Gastroesophageal sphincter (tissue), 3 donors: ENCODE measurements around the gene SLC25A34.

ENCODE experiments used
- EP300 ChIP-seq: sonication (generic); formaldehyde crosslinking; IDR thresholded peaks from one replicate; pipeline ENCODE4 v1.6.1; 2017; ENCODE audit warnings: antibody characterized with exemption, mild to moderate bottlenecking
- TF ChIP-seq, protein P1 (sequence below), 4 experiments: fragments of 200-600 bp in 2 of 4; fragments of 450-650 bp in 2 of 4; sonication (generic) in 1 of 4; IDR thresholded peaks; one replicate each; pipeline ENCODE4 v1.5.1; 2017 to 2019; ENCODE audit warnings: antibody characterized with exemption in 4 of 4, mild to moderate bottlenecking in 2 of 4, moderate library complexity in 2 of 4

DNA sequence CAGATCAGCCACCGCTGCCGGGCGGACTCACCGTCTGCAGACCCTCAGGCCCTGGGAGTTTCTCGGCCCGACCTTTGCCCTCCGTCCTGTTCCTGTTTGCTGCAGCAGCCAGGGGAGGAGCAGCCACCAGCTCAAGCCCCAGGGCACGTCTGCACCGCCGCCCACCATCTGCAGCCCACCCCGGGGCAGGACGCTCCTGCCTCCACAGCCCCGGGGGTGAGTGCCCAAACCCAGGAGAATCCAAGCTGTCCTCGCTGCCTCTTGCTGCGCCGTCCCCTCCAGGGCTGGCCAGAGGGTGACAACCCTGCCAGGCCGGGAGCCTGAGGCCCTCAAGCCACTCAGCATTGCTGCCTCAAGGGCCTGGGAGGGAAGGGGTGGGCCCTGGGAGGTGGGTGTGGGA is 1.2 kb upstream of the SLC25A34 start:
- TF ChIP-seq EP300: no peak
- TF ChIP-seq, protein P1, sequence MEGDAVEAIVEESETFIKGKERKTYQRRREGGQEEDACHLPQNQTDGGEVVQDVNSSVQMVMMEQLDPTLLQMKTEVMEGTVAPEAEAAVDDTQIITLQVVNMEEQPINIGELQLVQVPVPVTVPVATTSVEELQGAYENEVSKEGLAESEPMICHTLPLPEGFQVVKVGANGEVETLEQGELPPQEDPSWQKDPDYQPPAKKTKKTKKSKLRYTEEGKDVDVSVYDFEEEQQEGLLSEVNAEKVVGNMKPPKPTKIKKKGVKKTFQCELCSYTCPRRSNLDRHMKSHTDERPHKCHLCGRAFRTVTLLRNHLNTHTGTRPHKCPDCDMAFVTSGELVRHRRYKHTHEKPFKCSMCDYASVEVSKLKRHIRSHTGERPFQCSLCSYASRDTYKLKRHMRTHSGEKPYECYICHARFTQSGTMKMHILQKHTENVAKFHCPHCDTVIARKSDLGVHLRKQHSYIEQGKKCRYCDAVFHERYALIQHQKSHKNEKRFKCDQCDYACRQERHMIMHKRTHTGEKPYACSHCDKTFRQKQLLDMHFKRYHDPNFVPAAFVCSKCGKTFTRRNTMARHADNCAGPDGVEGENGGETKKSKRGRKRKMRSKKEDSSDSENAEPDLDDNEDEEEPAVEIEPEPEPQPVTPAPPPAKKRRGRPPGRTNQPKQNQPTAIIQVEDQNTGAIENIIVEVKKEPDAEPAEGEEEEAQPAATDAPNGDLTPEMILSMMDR (IDR thresholded peaks at IDR 0.05): no peak
